Jurkat, Clone E6-1 (cell line): ENCODE data around the gene PALM3.

Source experiments
- DNase-seq: peaks from one replicate; pipeline ENCODE4 v3.0.0-alpha.2; 2011; ENCODE audit warnings: low read depth, low spot score
- H3K4me3 ChIP-seq: 2 replicates; pipeline ENCODE4 v1.5.1; 2011; ENCODE audit warnings: mild to moderate bottlenecking, low read length, control low read depth, moderate library complexity

PALM3 gene

GRCh38 chr19:14006766-14007562 is 54.9 kb downstream of the PALM3 start:
- H3K4me3 ChIP-seq, result peak overlapping the region; percentile 77
- DNase-seq, result no peak

- DNase-seq, result peak; percentile 100
- H3K4me3 ChIP-seq, result peak within 1 kb of the TSS; percentile 77
Measured at GRCh38 chr19:14006085-14006765, 55.7 kb downstream of the PALM3 start, which contains the start of gene RFX1. Gene RFX1, minus strand, starts transcription at chr19:14006320. Its CDS starts 12,477 bp downstream, at chr19:13993843.

GRCh38 chr19:14005349-14006084 is 56.4 kb downstream of the PALM3 start:
- peak; percentile 74 for DNase-seq

GRCh38 chr19:14004619-14005348 is 57.1 kb downstream of the PALM3 start:
- no peak for DNase-seq

More at GRCh38 chr19:14005349-14006084, 56.4 kb downstream of the PALM3 start:
- peak overlapping the region; percentile 77 for H3K4me3 ChIP-seq

More at GRCh38 chr19:14004619-14005348, 57.1 kb downstream of the PALM3 start:
- peak overlapping the region; percentile 46 for H3K4me3 ChIP-seq
